B cell (primary cell): ENCODE results near the gene MTPN. TPM values are rescaled to one million over a fixed set of nuclear protein-coding genes. Genes with fewer than 3 reads are reported as not detected.

Source experiments
- ATAC-seq: fragments of 200-7000 bp; cut with Tn5 transposase; one replicate; pipeline ENCODE4 v1.10.0; 2021; ENCODE audit warnings: low read depth, mild to moderate bottlenecking, moderate number of reproducible peaks, moderate library complexity
- CTCF ChIA-PET: fragments of 350-600 bp; sonication (Branson Sonifier 250); formaldehyde crosslinking; loops from one replicate; lab custom pipeline; 2021; ENCODE audit warnings: antibody characterized with exemption, inconsistent platforms; lab: Charles Lee
- POLR2A ChIA-PET: fragments of 350-600 bp; sonication (Branson Sonifier 250); formaldehyde crosslinking; loops from one replicate; lab custom pipeline; 2021; ENCODE audit warnings: antibody characterized with exemption; lab: Charles Lee
- DNase-seq: peaks from one replicate; pipeline ENCODE4 v3.0.0; 2013
- H2AFZ ChIP-seq: 2 replicates; pipeline ENCODE4 v1.6.1; 2012; ENCODE audit warnings: mild to moderate bottlenecking, low read depth, low read length; ENCODE audit not compliant: insufficient read depth, poor library complexity, severe bottlenecking
- H3K27ac ChIP-seq, 2 donors: 1 replicate in 1 of 2; 2 replicates in 1 of 2; pipeline ENCODE4 v1.5.1; 2012 to 2013; ENCODE audit warnings: low read length in 2 of 2, mild to moderate bottlenecking in 2 of 2, moderate library complexity in 1 of 2
- H3K27me3 ChIP-seq, 4 experiments: fragments of 200-600 bp in 1 of 4; sonication (generic) in 1 of 4; replicated peaks in 1 of 4; 1 replicate in 2 of 4; 2 replicates in 2 of 4; pipeline versions ENCODE4 v1.6.1 to v1.7.0; 2013 to 2016; ENCODE audit warnings: low read length in 3 of 4, mild to moderate bottlenecking in 2 of 4, mixed read lengths in 1 of 4, moderate library complexity in 1 of 4; ENCODE audit not compliant: insufficient read depth in 4 of 4, control insufficient read depth in 3 of 4; ENCODE audit errors: control extremely low read depth in 1 of 4
- H3K36me3 ChIP-seq, 2 experiments: replicated peaks in 1 of 2; 1 replicate in 1 of 2; 2 replicates in 1 of 2; pipeline versions ENCODE4 v1.6.1 to v1.7.1; 2013; ENCODE audit warnings: low read length in 1 of 2; ENCODE audit not compliant: insufficient read depth in 2 of 2, control insufficient read depth in 1 of 2; ENCODE audit errors: control extremely low read depth in 1 of 2, extremely low read depth in 1 of 2
- H3K4me1 ChIP-seq, 2 donors: fragments of 200-600 bp in 1 of 2; sonication (generic) in 1 of 2; 1 replicate in 1 of 2; 2 replicates in 1 of 2; pipeline versions ENCODE4 v1.5.1 to v1.6.1; 2013 to 2017; ENCODE audit warnings: low read length in 2 of 2; ENCODE audit not compliant: control insufficient read depth in 2 of 2, insufficient read depth in 2 of 2
- H3K4me2 ChIP-seq: replicated peaks from 2 replicates; pipeline ENCODE3; 2012; ENCODE audit warnings: mild to moderate bottlenecking, low read depth, low read length; ENCODE audit not compliant: poor library complexity, severe bottlenecking
- H3K4me3 ChIP-seq, 5 experiments: fragments of 200-600 bp in 1 of 5; sonication (generic) in 1 of 5; 1 replicate in 3 of 5; 2 replicates in 2 of 5; pipeline versions ENCODE4 v1.5.1 to v1.7.0; 2011 to 2016; ENCODE audit warnings: low read length in 4 of 5, mild to moderate bottlenecking in 4 of 5, low read depth in 2 of 5, control low read depth in 1 of 5, moderate library complexity in 1 of 5; ENCODE audit not compliant: insufficient read depth in 1 of 5; ENCODE audit errors: control extremely low read depth in 1 of 5, extremely low read depth in 1 of 5
- H3K79me2 ChIP-seq: fragments of 200-600 bp; sonication (generic); one replicate; pipeline ENCODE4 v1.6.0; 2016; ENCODE audit warnings: low read length; ENCODE audit not compliant: control insufficient read depth, insufficient read depth
- H3K9ac ChIP-seq: fragments of 200-600 bp; sonication (generic); 2 replicates; pipeline ENCODE4 v1.6.1; 2017; ENCODE audit warnings: mild to moderate bottlenecking, low read length, moderate library complexity
- H3K9me3 ChIP-seq, 3 donors: one replicate each; pipeline versions ENCODE4 v1.6.1 to v1.7.1; 2013; ENCODE audit warnings: low read length in 2 of 3; ENCODE audit not compliant: control insufficient read depth in 2 of 3, insufficient read depth in 1 of 3; ENCODE audit errors: control extremely low read depth in 1 of 3
- H4K20me1 ChIP-seq: 2 replicates; pipeline ENCODE4 v1.6.0; 2012; ENCODE audit warnings: mild to moderate bottlenecking, low read length; ENCODE audit not compliant: insufficient read depth, control insufficient read depth, poor library complexity, severe bottlenecking
- H3K27ac Mint-ChIP-seq: one replicate; pipeline ENCODE4 v1.8.0; 2021; ENCODE audit warnings: mixed read lengths
- H3K27me3 Mint-ChIP-seq: one replicate; pipeline ENCODE4 v1.8.0; 2021; ENCODE audit warnings: mixed read lengths
- H3K4me1 Mint-ChIP-seq: one replicate; pipeline ENCODE4 v1.8.0; 2021; ENCODE audit warnings: mixed read lengths
- H3K4me3 Mint-ChIP-seq: one replicate; pipeline ENCODE4 v1.8.0; 2021; ENCODE audit warnings: mixed read lengths
- H3K9me3 Mint-ChIP-seq: one replicate; pipeline ENCODE4 v1.8.0; 2022; ENCODE audit warnings: mixed read lengths; ENCODE audit not compliant: insufficient read depth
- CTCF ChIP-seq: fragments of 200-600 bp; IDR thresholded peaks from one replicate; pipeline ENCODE4 v1.8.0; 2022; ENCODE audit warnings: antibody characterized with exemption, mild to moderate bottlenecking
- EZH2 ChIP-seq: IDR thresholded peaks from 2 replicates; pipeline ENCODE4 v1.6.1; 2012; ENCODE audit warnings: borderline replicate concordance, low read depth, mild to moderate bottlenecking, moderate library complexity, low read length; ENCODE audit not compliant: insufficient read depth, poor library complexity, severe bottlenecking
- WGBS: methylation state at CpG from one replicate; pipeline ENCODE4 v1.1.5; 2013; ENCODE audit warnings: missing lambda C conversion rate; ENCODE audit not compliant: insufficient coverage; 5-methylcytosine and 5-hydroxymethylcytosine counted together
- intact Hi-C: fragments of 100-400 bp; cut with micrococcal nuclease; formaldehyde crosslinking; loops from one replicate; pipeline ENCODE4 v1.10.0; 2022
- polyA plus RNA-seq: library from polyadenylated mRNA; depleted of rRNA; stranded (reverse); fragments of >200 nt; gene quantifications from 2 replicates; pipeline ENCODE4 v1.2.3, GENCODE V29; 2012
- total RNA-seq, 2 donors: library from RNA; stranded (reverse); fragments of 120-200 nt in 1 of 2; gene quantifications; 1 replicate in 1 of 2; 2 replicates in 1 of 2; pipeline versions ENCODE4 v1.2.3 to v1.2.4, GENCODE V29; 2013 to 2022

Gene MTPN
- total and polyA plus RNA-seq, 2 donors (not counting 1 experiment from before 2014, with no cell fraction given), result 60.5 to 115 TPM

GRCh38 chr7:136016649-136017395 is 39.7 kb upstream of the MTPN start:
- H3K27me3 ChIP-seq, result no peaks in the 10 kb centered on the region
- no peaks in the 10 kb centered on the region for H3K36me3 ChIP-seq
- H4K20me1 ChIP-seq, result no peaks in the 10 kb centered on the region
- H3K4me3 ChIP-seq, result no peak overlapping the region
- peaks cover 4% of the 10 kb centered on the region for H3K27me3 Mint-ChIP-seq
- ATAC-seq, result no peak
- ChIA-PET POLR2A (no interaction called here), CTCF (interaction anchor here (0.7 to 1.7 kb wide), 2 partner anchors 26 to 216 kb away, joined by 3 to 15 read pairs; no protein-coding TSS in a partner anchor)
- H3K79me2 ChIP-seq, result no peaks in the 10 kb centered on the region
- H3K4me2 ChIP-seq, result no peak overlapping the region
- H3K9me3 Mint-ChIP-seq, result no peaks in the 10 kb centered on the region
- no peak overlapping the region for H3K27ac Mint-ChIP-seq
- WGBS, result no CpG with 5 or more reads among the region's 5 CpGs
- H3K4me1 Mint-ChIP-seq, result peaks cover 9% of the 10 kb centered on the region
- H3K9ac ChIP-seq, result no peak overlapping the region
- H2AFZ ChIP-seq, result no peak overlapping the region
- no peaks in the 10 kb centered on the region for H3K4me1 ChIP-seq
- H3K4me3 Mint-ChIP-seq, result no peak overlapping the region
- no peaks in the 10 kb centered on the region for H3K9me3 ChIP-seq
- no peak for DNase-seq
- no peak for TF ChIP-seq EZH2
- H3K27ac ChIP-seq, result no peak overlapping the region
- intact Hi-C loops, result no loop called here

- ChIA-PET POLR2A (no interaction called here), CTCF (interaction anchor here (1.0 to 1.7 kb wide), 2 partner anchors 9 to 215 kb away, joined by 4 to 15 read pairs; no protein-coding TSS in a partner anchor)
- no peak overlapping the region for H3K27ac ChIP-seq
- H3K27me3 ChIP-seq, result no peaks in the 10 kb centered on the region
- no peak overlapping the region for H3K9ac ChIP-seq
- H3K36me3 ChIP-seq, result no peaks in the 10 kb centered on the region
- H3K4me3 Mint-ChIP-seq, result no peak overlapping the region
- intact Hi-C loops, result no loop called here
- H3K4me1 Mint-ChIP-seq, result peaks cover 9% of the 10 kb centered on the region
- no peak for TF ChIP-seq CTCF
- TF ChIP-seq EZH2, result no peak
- H3K4me2 ChIP-seq, result no peak overlapping the region
- no peak overlapping the region for H3K4me3 ChIP-seq
- no peak overlapping the region for H3K27ac Mint-ChIP-seq
- H3K9me3 ChIP-seq, result no peaks in the 10 kb centered on the region
- WGBS, result no CpG with 5 or more reads among the region's 1 CpG
- no peaks in the 10 kb centered on the region for H3K4me1 ChIP-seq
- no peaks in the 10 kb centered on the region for H3K79me2 ChIP-seq
- ATAC-seq, result no peak
- H2AFZ ChIP-seq, result no peak overlapping the region
- H3K27me3 Mint-ChIP-seq, result peaks cover 4% of the 10 kb centered on the region
- H4K20me1 ChIP-seq, result no peaks in the 10 kb centered on the region
- H3K9me3 Mint-ChIP-seq, result no peaks in the 10 kb centered on the region
- no peak for DNase-seq
Measured at GRCh38 chr7:136015638-136016037, 38.5 kb upstream of the MTPN start.
